ENCODE results near the gene GNAQ.

The GNAQ gene

DNA sequence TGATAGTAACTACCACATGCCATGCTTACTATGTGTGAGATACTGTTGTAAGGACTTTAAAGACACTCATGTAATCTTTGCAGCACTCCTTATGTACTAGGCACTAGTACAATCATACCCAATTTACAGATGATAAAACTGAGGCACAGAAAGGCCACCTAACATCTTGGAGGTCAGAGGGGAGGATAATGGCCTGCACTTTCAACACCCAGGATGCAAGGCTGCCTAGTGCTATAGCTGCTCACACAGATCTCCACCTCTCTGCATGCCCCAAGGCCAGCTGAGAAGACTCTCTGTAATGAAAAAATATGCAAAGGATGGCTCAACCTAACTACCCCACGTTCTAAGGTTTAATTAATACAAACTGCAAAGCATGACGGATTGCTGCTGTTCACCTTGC lies 57.2 kb downstream of the GNAQ start:
- DNase-seq (ENCODE audit: low read depth, low spot score) = no peak

DNA sequence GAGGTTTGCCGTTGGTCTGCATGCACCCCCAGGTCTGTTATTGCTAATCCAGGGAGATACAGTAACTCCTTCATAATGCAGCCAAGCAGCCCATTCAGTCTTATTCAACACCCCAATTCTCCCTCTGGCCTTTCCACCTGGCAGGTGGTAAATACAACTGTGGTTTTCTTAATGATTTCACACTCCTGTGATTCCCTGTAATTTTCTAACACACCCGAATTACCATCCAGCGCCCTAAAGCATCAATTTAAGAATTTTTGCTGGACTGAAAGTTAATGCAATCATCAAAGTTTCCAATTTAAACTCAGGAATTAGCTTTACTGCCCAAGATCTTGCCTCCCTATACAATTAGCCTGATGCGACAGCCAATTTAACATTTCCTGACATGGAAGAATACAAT lies 62.5 kb downstream of the GNAQ start:
- no peak for DNase-seq (ENCODE audit: low read depth, low spot score)

DNA sequence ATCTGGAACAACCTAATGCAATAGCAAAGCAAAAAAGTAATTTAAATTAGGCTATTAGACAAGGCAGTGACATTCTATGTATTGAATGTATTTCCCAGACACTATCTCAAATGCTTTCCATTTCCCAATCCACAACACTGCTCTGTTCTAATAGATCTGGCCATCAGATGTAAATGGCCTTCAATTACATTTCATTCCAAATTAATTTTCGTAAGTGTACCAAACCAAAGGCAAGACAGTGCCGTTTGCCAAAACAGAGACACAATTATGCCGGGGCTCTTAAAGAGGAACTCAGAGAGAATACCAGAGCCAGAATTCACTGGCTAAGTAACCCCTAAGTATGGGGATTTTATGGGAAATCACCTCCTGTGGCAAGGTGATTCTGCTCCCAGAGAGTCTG lies 63.1 kb downstream of the GNAQ start:
- no peak for DNase-seq (ENCODE audit: low read depth, low spot score)

DNA sequence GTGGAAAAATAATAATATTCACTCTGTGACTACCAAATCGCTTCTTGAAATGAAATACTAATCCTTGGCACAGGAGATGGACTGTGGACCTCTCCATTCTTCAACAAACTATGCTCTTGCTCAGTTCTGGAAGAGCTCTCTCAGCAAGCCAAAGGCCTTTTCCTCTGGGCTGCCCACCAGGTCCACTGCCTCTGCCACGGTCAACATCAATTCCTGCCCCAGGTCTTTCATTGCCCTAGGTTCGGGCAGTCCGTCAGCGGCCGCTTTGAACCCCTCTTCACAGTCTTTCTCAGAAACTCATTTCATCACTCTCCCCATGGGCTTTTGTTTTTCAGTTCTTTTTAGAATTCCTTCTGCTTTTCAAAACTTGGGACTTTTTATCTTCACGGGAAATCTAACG lies 64.9 kb downstream of the GNAQ start:
- DNase-seq (ENCODE audit: low read depth, low spot score) = no peak

DNA sequence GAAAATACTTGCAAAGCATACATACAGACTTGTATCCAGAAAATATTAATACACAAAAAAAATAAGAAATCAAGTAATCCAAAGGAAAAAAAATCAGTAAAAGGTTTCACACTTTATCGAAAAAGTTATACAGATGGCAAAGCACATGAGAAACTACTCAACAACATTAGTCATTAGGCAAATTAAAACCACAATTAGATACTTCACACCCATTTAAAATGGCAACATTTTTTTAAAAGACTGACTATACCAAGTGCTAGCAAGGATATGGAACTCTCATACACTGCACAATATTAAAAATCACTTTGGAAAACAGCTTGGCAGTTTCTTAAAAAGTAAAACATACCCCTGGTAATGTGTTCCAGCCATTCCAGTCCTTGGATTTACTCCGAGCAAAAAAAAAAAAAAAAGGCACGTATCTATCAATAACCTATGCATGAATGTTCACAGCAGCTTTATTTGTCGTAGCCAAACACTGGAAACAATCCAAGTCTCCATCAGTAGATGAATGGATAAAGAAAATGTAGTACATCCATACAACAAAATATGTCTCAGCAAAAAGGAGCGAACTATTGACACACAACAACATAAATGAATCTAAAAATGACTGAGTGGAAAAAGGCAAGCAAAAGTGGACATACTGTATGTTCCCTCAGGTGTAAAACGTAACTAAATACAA lies 66.0 kb downstream of the GNAQ start:
- no peak for DNase-seq (ENCODE audit: low read depth, low spot score)

DNA sequence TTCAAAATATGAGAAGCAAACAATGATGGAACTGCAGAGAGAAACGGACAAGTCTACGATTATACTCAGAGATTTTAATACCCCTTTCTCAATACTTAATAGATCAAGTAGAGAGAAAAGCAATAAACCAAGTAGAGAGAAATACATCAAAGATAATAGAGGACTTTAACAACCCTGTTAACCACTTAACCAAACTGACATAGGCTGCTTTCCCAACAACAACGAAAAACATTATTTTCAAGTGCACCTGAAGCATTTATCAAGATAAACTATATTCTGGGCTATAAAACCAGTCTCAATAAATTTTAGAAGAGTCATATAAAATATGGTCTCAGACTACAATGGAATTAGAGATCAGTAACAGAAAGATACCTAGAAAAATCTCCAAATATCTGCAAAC lies 67.4 kb downstream of the GNAQ start:
- DNase-seq (ENCODE audit: low read depth, low spot score) = no peak

DNA sequence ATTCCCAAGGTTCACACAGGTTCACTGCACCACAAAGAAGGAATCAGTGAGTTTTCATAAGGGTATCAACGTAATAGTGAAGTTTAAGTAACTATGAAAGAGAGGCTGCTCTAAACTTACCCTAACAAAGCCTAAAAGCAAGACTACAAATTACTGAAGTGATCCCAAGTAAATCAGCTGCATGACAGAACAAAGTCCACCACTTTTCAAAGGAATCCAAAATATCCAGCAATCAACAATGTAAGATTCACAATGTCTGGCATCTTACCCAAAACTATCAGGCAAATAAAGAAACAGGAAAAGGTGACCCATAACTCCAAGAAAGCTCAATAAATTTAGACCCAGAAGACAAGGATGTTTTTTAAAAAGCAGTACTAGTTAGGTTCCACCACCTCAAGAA lies 70.1 kb downstream of the GNAQ start:
- DNase-seq (ENCODE audit: low read depth, low spot score) = peak; percentile 45

DNA sequence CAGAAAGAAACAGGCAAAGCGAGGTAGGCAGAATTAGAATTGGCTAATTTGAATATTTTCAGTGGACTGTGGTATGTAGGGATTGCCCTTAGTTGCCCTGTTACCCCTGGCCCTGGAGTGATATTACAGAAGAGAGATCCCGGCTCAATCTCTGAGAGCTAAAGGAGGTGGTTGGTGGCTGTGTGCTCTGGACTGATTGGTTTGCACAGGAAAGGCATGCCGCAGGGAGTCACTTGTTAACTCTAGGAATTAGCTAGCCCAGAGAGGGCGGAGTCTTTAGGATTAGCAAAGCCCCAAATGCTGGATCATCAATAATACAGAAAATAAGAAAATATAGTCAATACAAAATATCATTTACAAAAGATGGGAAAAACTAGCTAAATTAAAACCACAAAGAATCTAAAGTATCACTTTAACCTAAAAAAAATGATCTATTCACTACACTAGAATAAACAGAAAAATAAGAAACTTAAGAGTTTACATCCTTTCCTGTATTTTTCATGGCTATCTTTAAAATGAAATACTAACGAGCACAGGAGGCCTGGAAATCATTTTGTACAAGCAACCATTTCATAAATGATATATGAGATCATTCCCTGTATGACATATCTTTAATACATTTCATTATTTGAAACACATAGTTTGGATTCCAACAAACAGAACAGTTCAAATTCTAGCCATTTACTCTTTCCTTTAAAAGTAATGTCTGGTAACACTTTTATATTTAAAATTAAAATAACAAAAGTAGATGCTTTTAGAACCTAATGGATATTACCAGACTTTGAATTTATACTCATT lies 71.1 kb downstream of the GNAQ start:
- no peak for DNase-seq (ENCODE audit: low read depth, low spot score)

DNA sequence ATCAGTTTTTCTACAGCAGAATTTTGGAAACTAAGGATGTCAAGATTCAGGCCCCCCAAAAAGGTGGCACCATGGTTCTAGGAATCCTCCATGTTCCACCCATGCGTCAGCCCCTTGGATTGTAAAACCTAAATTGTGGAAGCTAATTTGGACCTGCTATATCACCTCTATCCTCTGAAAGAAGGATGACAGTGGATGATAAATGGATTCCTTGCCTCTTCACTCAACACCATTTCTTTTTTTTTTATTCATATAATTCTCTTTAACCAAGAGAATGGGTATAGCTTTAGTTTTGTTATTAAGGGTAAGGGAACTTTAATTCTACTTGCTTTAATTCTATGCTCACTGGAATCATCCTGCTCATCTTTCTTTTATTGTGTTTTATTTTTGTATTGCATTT lies 71.8 kb downstream of the GNAQ start:
- no peak for DNase-seq (ENCODE audit: low read depth, low spot score)

DNA sequence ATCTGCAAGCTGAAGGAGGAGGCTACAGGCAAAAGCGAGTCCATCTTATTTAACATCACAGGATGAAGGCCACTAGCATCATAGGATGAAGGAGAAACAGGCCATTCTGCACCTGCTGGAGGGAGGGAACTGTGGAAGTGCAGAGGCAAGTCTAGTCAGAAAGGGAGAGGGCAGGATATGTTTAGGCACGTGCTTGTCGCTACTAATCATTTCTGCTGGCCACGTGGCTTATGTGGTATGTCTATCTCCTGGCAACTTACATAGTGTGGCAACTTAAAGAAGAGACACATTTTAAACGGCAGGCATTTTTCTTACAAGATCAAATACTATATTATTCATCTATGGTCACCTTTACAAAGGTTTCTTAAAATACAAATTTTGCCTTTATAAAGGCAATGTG lies 74.0 kb downstream of the GNAQ start:
- no peak for DNase-seq (ENCODE audit: low read depth, low spot score)

DNA sequence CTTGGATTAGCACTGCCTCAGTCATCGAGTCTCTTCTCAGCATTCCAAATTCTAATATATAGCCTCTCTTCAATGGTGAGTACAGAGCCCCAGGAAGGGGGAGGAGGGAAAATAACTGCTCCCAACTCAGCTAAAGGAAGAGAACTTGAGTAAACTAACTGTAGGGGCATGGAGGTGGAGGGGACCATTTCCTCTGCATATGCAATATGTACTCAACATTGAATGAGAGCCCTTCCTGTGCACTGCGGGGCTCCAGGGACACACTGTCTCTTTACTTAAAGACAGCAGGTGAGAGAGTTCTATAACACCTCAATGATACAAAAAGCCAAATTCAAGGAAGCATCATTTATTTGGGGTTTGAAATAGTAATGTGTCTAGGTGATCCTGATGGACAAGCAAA lies 75.1 kb downstream of the GNAQ start:
- no peak for DNase-seq (ENCODE audit: low read depth, low spot score)

DNA sequence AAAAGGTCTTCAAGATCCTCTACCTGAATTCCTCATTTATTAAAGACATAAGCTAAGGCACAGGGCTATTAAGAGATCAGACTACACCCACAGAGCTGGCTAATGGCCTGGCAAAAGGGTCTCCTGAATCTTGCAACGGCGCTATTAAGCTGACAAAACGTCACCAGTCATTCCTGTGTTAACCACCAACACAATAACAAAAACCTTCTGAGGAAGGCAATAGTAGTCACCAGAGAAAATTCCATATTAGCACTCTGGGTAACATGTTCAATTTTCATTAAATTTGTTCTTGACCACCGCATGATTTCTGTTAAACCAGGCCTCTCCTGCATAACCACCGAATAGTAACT lies 77.0 kb downstream of the GNAQ start:
- DNase-seq (ENCODE audit: low read depth, low spot score) = peak; percentile 77

DNA sequence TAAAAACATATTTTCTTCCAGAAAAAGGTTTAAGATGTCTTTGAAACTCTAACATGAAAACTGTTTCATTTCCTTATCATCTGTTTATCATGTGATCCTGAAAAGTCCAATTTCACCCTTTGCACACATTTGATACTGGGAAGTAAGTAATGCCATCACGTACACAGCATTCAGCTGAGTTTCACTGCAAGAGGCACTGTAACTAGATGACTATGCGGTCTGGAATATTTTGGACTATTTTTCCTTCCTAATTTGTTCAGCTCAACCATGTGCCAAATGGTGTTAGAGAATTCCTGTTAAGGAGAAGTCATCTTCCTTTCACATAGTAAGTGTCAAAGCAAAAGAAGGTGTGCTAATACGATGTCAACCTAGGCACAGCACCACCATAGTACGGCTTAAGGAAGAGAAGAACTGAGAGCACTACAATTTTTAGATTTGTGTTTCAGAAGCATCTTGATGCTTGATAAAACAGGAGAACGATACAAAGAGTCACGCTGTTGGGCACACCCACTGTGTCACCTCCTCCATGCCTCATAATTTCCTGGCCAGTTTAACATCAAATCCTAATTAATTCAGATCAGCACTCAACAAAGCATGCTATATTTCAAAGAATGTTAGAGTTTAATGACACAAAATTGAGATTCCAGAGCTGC lies 77.5 kb downstream of the GNAQ start:
- peak; percentile 34 for DNase-seq (ENCODE audit: low read depth, low spot score)

DNA sequence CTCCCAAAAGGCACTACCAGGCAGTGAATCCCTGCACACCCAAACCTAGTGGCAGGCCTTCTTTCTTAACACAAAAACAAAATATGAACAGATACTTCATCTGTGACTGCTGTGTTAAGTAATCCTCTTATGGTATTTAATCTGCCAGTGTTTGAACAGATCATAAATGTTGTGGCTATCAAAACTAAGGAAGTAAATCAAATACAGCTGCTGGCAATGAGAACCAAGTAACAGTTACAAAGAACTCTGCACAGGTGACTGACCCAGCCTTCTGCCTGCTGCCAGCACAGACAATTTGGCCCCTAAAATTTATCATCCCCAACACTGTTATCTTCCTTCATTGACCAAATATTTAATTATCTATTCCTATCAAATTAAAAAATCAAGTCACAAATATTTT lies 78.0 kb downstream of the GNAQ start:
- DNase-seq (ENCODE audit: low read depth, low spot score) = no peak

DNA sequence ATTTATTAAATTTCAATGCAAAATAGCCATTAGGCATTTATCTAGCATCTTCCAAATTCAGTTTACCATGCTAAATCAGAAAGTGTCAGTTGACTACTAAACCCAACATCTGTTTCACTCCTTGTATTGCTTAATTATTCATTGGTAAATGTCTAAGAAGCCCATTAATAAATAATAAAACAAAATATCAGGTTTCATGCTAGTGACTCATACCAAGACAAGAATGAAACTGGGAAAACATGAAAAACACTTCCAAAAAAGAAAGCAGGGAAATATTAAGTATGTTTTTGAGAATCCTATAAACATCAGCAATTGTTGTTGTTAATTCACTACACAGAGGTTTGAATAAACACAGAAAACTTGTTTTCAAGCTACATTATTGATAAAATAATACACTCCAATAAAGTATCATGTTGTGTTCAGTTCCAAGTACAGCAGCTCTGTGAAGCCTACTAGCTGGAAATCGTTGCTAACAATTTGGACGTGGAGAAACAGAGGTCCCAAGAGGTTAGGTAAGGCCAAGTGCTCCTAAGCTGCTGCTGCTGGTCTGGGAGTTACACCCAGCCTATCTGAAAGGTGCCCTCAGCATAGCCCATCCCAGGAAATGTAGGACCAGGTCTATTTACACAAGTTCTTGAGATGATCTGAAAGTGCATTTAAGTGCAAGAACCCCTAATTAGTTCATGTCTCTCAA lies 78.8 kb downstream of the GNAQ start:
- no peak for DNase-seq (ENCODE audit: low read depth, low spot score)

DNA sequence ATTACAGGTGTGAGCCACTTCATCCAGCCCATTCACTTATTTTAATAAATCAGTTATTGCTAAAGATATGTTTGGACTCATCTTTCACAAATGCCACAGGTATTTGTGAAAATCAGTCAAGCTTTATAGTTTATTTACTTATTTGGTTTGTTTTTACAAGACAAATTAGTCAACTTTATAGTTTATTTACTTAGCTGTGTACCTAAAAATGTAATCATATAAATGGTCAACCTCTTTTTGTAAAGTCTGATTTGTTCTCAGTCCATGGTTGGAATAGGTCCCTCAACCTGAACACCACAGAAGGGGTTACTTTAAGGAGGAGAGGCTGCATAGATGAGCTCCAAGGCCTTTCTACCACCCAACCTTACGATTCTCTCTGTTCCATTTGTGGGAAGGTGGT lies 80.2 kb downstream of the GNAQ start:
- no peak for DNase-seq (ENCODE audit: low read depth, low spot score)

DNA sequence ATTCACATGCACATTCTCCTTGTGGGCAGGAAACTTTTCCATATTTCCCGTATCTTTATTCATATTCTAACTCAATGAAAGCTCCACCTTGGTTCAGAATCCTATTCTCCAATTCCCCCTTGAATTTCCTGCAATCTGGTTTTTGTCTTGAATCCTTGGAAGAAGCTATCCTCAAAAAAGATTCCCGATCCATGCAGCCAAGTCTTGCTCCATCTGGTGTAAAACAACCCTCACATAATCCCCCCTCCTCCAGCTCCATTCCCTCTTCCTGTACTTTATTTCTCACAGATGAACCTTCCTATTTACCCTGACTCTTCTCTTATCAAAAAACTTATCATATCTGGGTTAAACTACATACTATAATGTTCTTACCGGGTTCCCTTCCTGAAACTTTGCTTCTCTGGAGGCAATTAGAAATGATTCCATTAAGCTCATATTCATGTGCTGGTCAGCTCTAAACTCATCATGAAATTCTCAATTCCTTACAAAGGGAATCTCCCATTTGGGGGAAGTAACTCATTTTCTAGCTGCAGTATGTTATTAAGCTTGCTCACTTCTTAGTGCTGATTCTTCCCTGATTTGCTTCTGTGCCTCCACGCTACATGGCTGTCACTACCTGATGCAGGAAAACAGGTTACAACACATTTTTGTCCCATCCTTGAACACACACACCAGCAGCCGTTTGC lies 81.7 kb downstream of the GNAQ start:
- no peak for DNase-seq (ENCODE audit: low read depth, low spot score)

DNA sequence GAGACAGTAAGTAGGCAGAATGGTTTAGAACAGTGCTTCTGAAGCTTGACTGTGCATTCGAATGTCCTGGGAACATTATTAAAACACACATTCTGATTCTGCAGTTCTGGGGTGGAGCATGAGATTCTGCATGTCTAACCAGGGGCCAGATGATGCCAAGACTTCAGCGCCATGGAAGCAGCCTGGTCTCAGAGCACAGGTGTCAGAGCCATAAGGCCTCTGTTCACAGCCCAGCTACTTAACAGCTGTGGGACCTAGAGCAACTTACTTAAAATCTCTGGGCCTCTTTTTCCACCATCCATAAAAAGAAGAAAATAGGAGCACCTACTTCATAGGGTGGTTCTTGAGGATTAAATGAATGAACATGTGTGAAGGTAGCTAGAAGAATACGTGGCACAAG lies 84.0 kb downstream of the GNAQ start:
- no peak for DNase-seq (ENCODE audit: low read depth, low spot score)

DNA sequence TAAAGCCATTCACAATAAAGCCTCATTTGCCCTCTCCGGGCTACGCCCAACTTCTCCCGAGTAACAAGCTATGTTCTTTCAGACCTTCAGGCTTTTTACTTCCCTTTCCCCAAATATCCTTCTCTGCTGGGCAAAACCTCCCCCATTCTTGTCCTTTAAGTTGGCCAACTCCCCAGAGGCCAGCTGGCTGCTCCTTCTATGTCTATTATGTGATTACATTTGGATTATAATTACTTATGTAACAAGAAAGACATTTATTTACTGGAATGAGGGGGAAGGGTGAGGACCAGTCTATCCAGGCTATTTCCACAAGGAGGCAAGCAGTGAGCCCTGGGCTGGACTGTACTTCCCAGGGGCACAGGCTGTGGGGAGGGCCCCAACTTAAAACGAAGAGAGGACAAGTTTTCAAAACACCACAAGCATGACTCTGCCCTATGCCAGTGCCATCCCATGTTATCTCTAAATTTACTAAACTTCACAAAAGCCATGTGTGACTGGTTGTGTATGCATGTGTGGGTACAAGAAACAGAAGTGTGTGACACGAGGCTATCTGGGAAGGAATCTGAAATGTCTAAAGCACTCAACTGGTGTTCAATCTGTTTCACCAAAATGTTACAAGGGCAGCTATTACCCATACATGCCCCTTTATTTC lies 84.5 kb downstream of the GNAQ start:
- no peak for DNase-seq (ENCODE audit: low read depth, low spot score)

DNA sequence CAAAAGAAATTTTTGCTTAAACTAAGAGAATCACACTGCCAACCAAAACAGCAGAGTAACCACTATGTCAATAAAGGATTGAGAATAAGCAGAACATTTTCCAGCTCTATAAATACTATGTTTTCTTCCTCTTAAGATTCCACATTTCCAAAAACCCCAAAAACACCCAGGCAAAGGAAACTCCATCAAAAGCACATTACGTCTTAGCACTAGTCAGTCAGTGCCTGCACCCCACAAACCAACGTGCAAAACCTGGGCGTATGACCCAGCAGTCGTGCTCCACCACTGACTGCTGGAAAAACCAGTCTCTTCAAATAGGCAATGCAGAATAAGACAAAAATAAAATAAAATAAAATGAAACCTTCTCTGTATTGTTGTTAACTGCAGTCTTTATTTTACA lies 85.3 kb downstream of the GNAQ start:
- no peak for DNase-seq (ENCODE audit: low read depth, low spot score)

DNA sequence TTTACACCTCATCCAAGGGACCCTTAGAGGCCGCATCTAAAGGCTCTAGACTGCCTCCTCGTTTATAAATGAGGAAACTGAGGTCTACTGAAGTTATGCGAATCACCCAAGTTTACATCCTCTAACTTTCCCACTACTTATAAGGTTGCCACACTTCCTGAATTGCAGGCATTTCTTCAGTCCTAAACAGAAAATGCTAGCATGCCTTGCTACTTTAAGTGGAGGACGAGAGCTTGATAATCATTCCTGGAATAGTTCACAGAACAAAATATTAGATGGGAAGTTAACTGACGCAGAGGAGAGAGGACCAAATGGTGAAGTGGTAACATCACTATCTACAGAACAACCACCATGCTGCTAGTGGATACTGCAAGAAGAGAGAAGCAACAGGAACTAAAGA lies 85.8 kb downstream of the GNAQ start:
- DNase-seq (ENCODE audit: low read depth, low spot score) = no peak

Data from astrocyte of the hippocampus (primary cell).